CD14-positive monocyte (primary cell): ENCODE measurements around the gene NCL. TPM values are rescaled to one million over a fixed set of nuclear protein-coding genes. Genes with fewer than 3 reads are reported as not detected.

Experiments
- DNase-seq, 3 donors: peaks; one replicate each; pipeline ENCODE4 v3.0.0-alpha.2; 2011 to 2022
- H2AFZ ChIP-seq: 2 replicates; pipeline ENCODE4 v1.6.0; 2012; ENCODE audit warnings: mild to moderate bottlenecking, low read depth, low read length, inconsistent platforms; ENCODE audit not compliant: insufficient read depth, poor library complexity, severe bottlenecking
- H3K27ac ChIP-seq, 2 donors: 1 replicate in 1 of 2; 2 replicates in 1 of 2; pipeline ENCODE4 v1.5.1; 2012 to 2013; ENCODE audit warnings: low read length in 2 of 2, control low read depth in 1 of 2, inconsistent platforms in 1 of 2, low read depth in 1 of 2, mild to moderate bottlenecking in 1 of 2
- H3K27me3 ChIP-seq, 2 donors: one replicate each; pipeline versions ENCODE4 v1.6.0 to v1.6.1; 2011 to 2013; ENCODE audit warnings: low read length in 2 of 2; ENCODE audit not compliant: control insufficient read depth in 2 of 2, insufficient read depth in 2 of 2
- H3K36me3 ChIP-seq, 2 donors: replicated peaks in 1 of 2; 1 replicate in 1 of 2; 2 replicates in 1 of 2; pipeline versions ENCODE4 v1.5.1 to v1.6.1; 2012 to 2013; ENCODE audit warnings: low read length in 2 of 2, control low read depth in 1 of 2, inconsistent platforms in 1 of 2, mild to moderate bottlenecking in 1 of 2; ENCODE audit not compliant: insufficient read depth in 2 of 2, control insufficient read depth in 1 of 2
- H3K4me1 ChIP-seq, 2 donors: 1 replicate in 1 of 2; 2 replicates in 1 of 2; pipeline versions ENCODE4 v1.5.1 to v1.6.1; 2012 to 2013; ENCODE audit warnings: low read length in 2 of 2, control low read depth in 1 of 2, inconsistent platforms in 1 of 2, mild to moderate bottlenecking in 1 of 2, moderate library complexity in 1 of 2; ENCODE audit not compliant: insufficient read depth in 2 of 2, control insufficient read depth in 1 of 2
- H3K4me2 ChIP-seq: replicated peaks from 2 replicates; pipeline ENCODE3; 2012; ENCODE audit warnings: low read length, moderate library complexity, mild to moderate bottlenecking; ENCODE audit not compliant: poor library complexity, severe bottlenecking; ENCODE audit errors: extremely low read depth
- H3K4me3 ChIP-seq, 3 experiments: fragments of 200-600 bp in 1 of 3; sonication (generic) in 1 of 3; replicated peaks in 1 of 3; 1 replicate in 2 of 3; 2 replicates in 1 of 3; pipeline ENCODE4 v1.5.1; 2011 to 2013; ENCODE audit warnings: low read length in 3 of 3, mild to moderate bottlenecking in 3 of 3, control low read depth in 2 of 3, low read depth in 2 of 3, inconsistent platforms in 1 of 3, moderate library complexity in 1 of 3
- H3K79me2 ChIP-seq: 2 replicates; pipeline ENCODE4 v1.6.0; 2012; ENCODE audit warnings: mild to moderate bottlenecking, control low read depth, inconsistent platforms, low read length, moderate library complexity; ENCODE audit not compliant: insufficient read depth
- H3K9ac ChIP-seq: 2 replicates; pipeline ENCODE4 v1.6.0; 2017; ENCODE audit warnings: low read length, mild to moderate bottlenecking; ENCODE audit not compliant: insufficient read depth, poor library complexity, severe bottlenecking
- H3K9me3 ChIP-seq, 2 donors: replicated peaks in 1 of 2; 1 replicate in 1 of 2; 2 replicates in 1 of 2; pipeline versions ENCODE4 v1.5.1 to v1.6.1; 2012 to 2013; ENCODE audit warnings: low read length in 2 of 2, control low read depth in 1 of 2; ENCODE audit not compliant: control insufficient read depth in 1 of 2, insufficient read depth in 1 of 2
- H4K20me1 ChIP-seq: 2 replicates; pipeline ENCODE4 v1.6.0; 2012; ENCODE audit warnings: mild to moderate bottlenecking, low read length, control low read depth, moderate library complexity; ENCODE audit not compliant: insufficient read depth
- H3K27ac Mint-ChIP-seq, 7 donors: one replicate each; pipeline ENCODE4 v1.8.0; 2020; ENCODE audit warnings: mild to moderate bottlenecking in 7 of 7, mixed read lengths in 7 of 7, moderate library complexity in 6 of 7, inconsistent platforms in 2 of 7
- H3K27me3 Mint-ChIP-seq, 3 donors: one replicate each; pipeline ENCODE4 v1.8.0; 2021 to 2022; ENCODE audit warnings: low read depth in 3 of 3, mild to moderate bottlenecking in 3 of 3, mixed read lengths in 3 of 3, moderate library complexity in 3 of 3, inconsistent platforms in 1 of 3
- H3K36me3 Mint-ChIP-seq, 2 donors: one replicate each; pipeline ENCODE4 v1.8.0; 2020; ENCODE audit warnings: mixed read lengths in 2 of 2, inconsistent platforms in 1 of 2, mild to moderate bottlenecking in 1 of 2
- H3K4me1 Mint-ChIP-seq: one replicate; pipeline ENCODE4 v1.8.0; 2020; ENCODE audit warnings: mild to moderate bottlenecking, mixed read lengths
- H3K4me3 Mint-ChIP-seq, 2 donors: one replicate each; pipeline ENCODE4 v1.8.0; 2020; ENCODE audit warnings: mild to moderate bottlenecking in 2 of 2, mixed read lengths in 2 of 2, moderate library complexity in 1 of 2
- H3K9me3 Mint-ChIP-seq, 7 donors: one replicate each; pipeline ENCODE4 v1.8.0; 2020 to 2022; ENCODE audit warnings: mixed read lengths in 7 of 7, mild to moderate bottlenecking in 6 of 7, moderate library complexity in 6 of 7, inconsistent platforms in 2 of 7
- CTCF ChIP-seq: fragments of 200-600 bp; IDR thresholded peaks from one replicate; pipeline ENCODE4 v1.8.0; 2022; ENCODE audit warnings: antibody characterized with exemption, mild to moderate bottlenecking
- WGBS: methylation state at CpG from one replicate; pipeline ENCODE4 v1.1.5; 2013; ENCODE audit warnings: missing lambda C conversion rate; ENCODE audit not compliant: insufficient coverage; 5-methylcytosine and 5-hydroxymethylcytosine counted together
- intact Hi-C, 2 donors: fragments of 100-400 bp; cut with micrococcal nuclease; formaldehyde crosslinking; loops; one replicate each; pipeline versions ENCODE4 v1.15.0 to v1.15.1; 2023
- polyA plus RNA-seq, 3 donors: library from polyadenylated mRNA; depleted of rRNA in 1 of 3; unstranded in 2 of 3; stranded (reverse) in 1 of 3; fragments of 300-500 nt in 2 of 3; fragments of >200 nt in 1 of 3; fragmentation: Illumina TruSeq in 2 of 3; gene quantifications; 1 replicate in 2 of 3; 2 replicates in 1 of 3; pipeline ENCODE4 v1.2.3, GENCODE V29; 2012 to 2021

NCL gene
- polyA plus RNA-seq, 3 donors, result 26.2 to 143 (median 106) TPM

GRCh38 chr2:231497651-231498050 is 33.4 kb upstream of the NCL start:
- H3K4me2 ChIP-seq, result no peak overlapping the region
- no peaks in the 10 kb centered on the region for H3K4me1 ChIP-seq
- H3K4me3 ChIP-seq, result no peak overlapping the region
- no peak overlapping the region for H2AFZ ChIP-seq
- H4K20me1 ChIP-seq, result no peaks in the 10 kb centered on the region
- H3K27ac ChIP-seq, result no peak overlapping the region
- no peak overlapping the region for H3K9ac ChIP-seq
- Mint-ChIP-seq H3K36me3 (no peaks in the 10 kb centered on the region), H3K4me1 (no peaks in the 10 kb centered on the region), H3K9me3 (no peaks in the 10 kb centered on the region), H3K4me3 (no peak overlapping the region), H3K27ac (no peak overlapping the region), H3K27me3 (peaks cover 0 to 1% (median 0%) of the 10 kb centered on the region in 3 donors)
- intact Hi-C loops, result no loop called here
- H3K27me3 ChIP-seq, result no peaks in the 10 kb centered on the region
- no peaks in the 10 kb centered on the region for H3K36me3 ChIP-seq
- no peak for TF ChIP-seq CTCF
- WGBS, result no CpG with 5 or more reads among the region's 1 CpG
- no peak for DNase-seq
- no peaks in the 10 kb centered on the region for H3K9me3 ChIP-seq
- H3K79me2 ChIP-seq, result no peaks in the 10 kb centered on the region

GRCh38 chr2:231494669-231495068 is 30.4 kb upstream of the NCL start:
- Histone ChIP-seq H3K4me3 (no peak overlapping the region), H3K27me3 (no peaks in the 10 kb centered on the region), H3K9me3 (no peaks in the 10 kb centered on the region), H3K4me2 (no peak overlapping the region), H3K9ac (no peak overlapping the region), H3K36me3 (no peaks in the 10 kb centered on the region), H4K20me1 (no peaks in the 10 kb centered on the region), H3K4me1 (no peaks in the 10 kb centered on the region), H3K79me2 (no peaks in the 10 kb centered on the region), H3K27ac (no peak overlapping the region), H2AFZ (no peak overlapping the region)
- TF ChIP-seq CTCF, result no peak
- WGBS, result no CpG with 5 or more reads among the region's 3 CpGs
- H3K27ac Mint-ChIP-seq, result no peak overlapping the region
- peaks cover 0 to 3% (median 0%) of the 10 kb centered on the region in 3 donors for H3K27me3 Mint-ChIP-seq
- intact Hi-C loops, result no loop called here
- no peaks in the 10 kb centered on the region for H3K36me3 Mint-ChIP-seq
- peaks cover 0 to 4% (median 1%) of the 10 kb centered on the region in 7 donors for H3K9me3 Mint-ChIP-seq
- no peaks in the 10 kb centered on the region for H3K4me1 Mint-ChIP-seq
- no peak overlapping the region for H3K4me3 Mint-ChIP-seq
- DNase-seq, result no peak
